HepG2 (cell line): ENCODE data around the gene KLHL36. TPM values are rescaled to one million over a fixed set of nuclear protein-coding genes. Genes with fewer than 3 reads are reported as not detected.

Experiments used
- ATAC-seq: fragments of 200-7000 bp; cut with Tn5 transposase; 3 replicates; pipeline ENCODE4 v1.9.1; 2020; ENCODE audit warnings: mild to moderate bottlenecking, moderate library complexity
- BruUV-seq: library from RNA; stranded (reverse); fragments of 400-500 nt; replicated peaks from 2 replicates; lab custom pipeline; 2021; lab: Mats Ljungman, UMichigan
- CTCF ChIA-PET: fragments of 300-600 bp; formaldehyde crosslinking; extraction: SDS; loops from one replicate; lab custom pipeline; 2021; ENCODE audit warnings: low total read pairs, inconsistent platforms, low intra/inter-chr PET ratio; lab: Yijun Ruan, JAX
- POLR2A ChIA-PET: fragments of 350-600 bp; sonication (Branson Sonifier 250); formaldehyde crosslinking; loops from one replicate; lab custom pipeline; 2020; ENCODE audit warnings: antibody characterized with exemption, inconsistent platforms; lab: Yijun Ruan, JAX
- DNase-seq: peaks from one replicate; pipeline ENCODE4 v3.0.0-alpha.2; 2015; ENCODE audit warnings: low spot score
- FAIRE-seq: peaks from 3 replicates; lab custom pipeline; 2011; peaks lifted over from hg19 to GRCh38; lab: Jason Lieb, UNC
- H2AFZ ChIP-seq: one replicate; pipeline ENCODE4 v1.6.1; 2011; ENCODE audit warnings: low read length, inconsistent platforms
- H3K27ac ChIP-seq: fragments of 300-600 bp; 3 replicates; pipeline ENCODE4 v1.8.0; 2011; ENCODE audit warnings: mixed run types, mild to moderate bottlenecking, mixed read lengths, low read length, inconsistent platforms; ENCODE audit not compliant: insufficient read depth; ENCODE audit errors: extremely low read length
- H3K27me3 ChIP-seq, 2 experiments: fragments of 200-600 bp in 1 of 2; 2 replicates in 1 of 2; 3 replicates in 1 of 2; pipeline versions ENCODE4 v1.6.0 to v1.8.0; 2011; ENCODE audit warnings: low read length in 2 of 2, mild to moderate bottlenecking in 2 of 2, moderate library complexity in 2 of 2, inconsistent platforms in 1 of 2; ENCODE audit not compliant: insufficient read depth in 2 of 2, control insufficient read depth in 1 of 2
- H3K36me3 ChIP-seq, 2 experiments: fragments of 200-600 bp in 1 of 2; replicated peaks in 1 of 2; 2 replicates in 1 of 2; 3 replicates in 1 of 2; pipeline versions ENCODE4 v1.5.1 to v1.8.0; 2011; ENCODE audit warnings: low read length in 2 of 2, inconsistent platforms in 1 of 2; ENCODE audit not compliant: insufficient read depth in 2 of 2, control insufficient read depth in 1 of 2
- H3K4me1 ChIP-seq: 2 replicates; pipeline ENCODE4 v1.5.1; 2012; ENCODE audit warnings: low read length, inconsistent platforms; ENCODE audit not compliant: insufficient read depth
- H3K4me2 ChIP-seq: 2 replicates; pipeline ENCODE4 v1.6.0; 2011; ENCODE audit warnings: low read depth, low read length, inconsistent platforms
- H3K4me3 ChIP-seq, 3 experiments: fragments of 200-600 bp in 1 of 3; sonication (generic), shearing (Covaris generic) in 1 of 3; replicated peaks in 1 of 3; 2 replicates each; pipeline ENCODE4 v1.5.1; 2011 to 2016; ENCODE audit warnings: low read length in 3 of 3, inconsistent platforms in 2 of 3, low read depth in 2 of 3, mild to moderate bottlenecking in 2 of 3, control low read depth in 1 of 3, mixed read lengths in 1 of 3; ENCODE audit not compliant: insufficient read depth in 1 of 3
- H3K79me2 ChIP-seq: one replicate; pipeline ENCODE4 v1.6.1; 2011; ENCODE audit warnings: low read length, inconsistent platforms; ENCODE audit not compliant: insufficient read depth
- H3K9ac ChIP-seq: 2 replicates; pipeline ENCODE4 v1.6.0; 2011; ENCODE audit warnings: mild to moderate bottlenecking, low read depth, low read length, inconsistent platforms; ENCODE audit not compliant: insufficient read depth
- H3K9me3 ChIP-seq: 2 replicates; pipeline ENCODE4 v1.5.1; 2012; ENCODE audit warnings: mild to moderate bottlenecking, low read length
- H4K20me1 ChIP-seq: 2 replicates; pipeline ENCODE4 v1.6.0; 2011; ENCODE audit warnings: inconsistent platforms, mild to moderate bottlenecking, low read length, moderate library complexity; ENCODE audit not compliant: insufficient read depth
- ELF4 ChIP-seq: sonication (generic); formaldehyde crosslinking; IDR thresholded peaks from 2 replicates; pipeline ENCODE4 v1.5.0; 2020; ENCODE audit warnings: missing genetic modification reagents, mild to moderate bottlenecking, moderate library complexity, borderline replicate concordance
- HDAC2 ChIP-seq: sonication (generic); formaldehyde crosslinking; IDR thresholded peaks from 2 replicates; pipeline ENCODE4 v1.4.0; 2020; ENCODE audit warnings: missing genetic modification reagents
- IRF2 ChIP-seq: IDR thresholded peaks from 2 replicates; pipeline ENCODE4 v1.6.1; 2018; ENCODE audit warnings: missing genetic modification reagents, missing compliant biosample characterization
- KAT2B ChIP-seq: fragments of 150-350 bp; IDR thresholded peaks from 2 replicates; pipeline ENCODE4 v1.6.1; 2014; ENCODE audit warnings: low read depth, low read length, borderline replicate concordance
- NFE2 ChIP-seq: sonication (generic); formaldehyde crosslinking; IDR thresholded peaks from 2 replicates; pipeline ENCODE4 v1.4.0; 2020; ENCODE audit warnings: missing genetic modification reagents
- NFYB ChIP-seq: sonication (generic); formaldehyde crosslinking; IDR thresholded peaks from 2 replicates; pipeline ENCODE4 v1.4.0; 2020; ENCODE audit warnings: missing genetic modification reagents
- PAWR ChIP-seq: sonication (generic); formaldehyde crosslinking; IDR thresholded peaks from 2 replicates; pipeline ENCODE4 v1.4.0; 2020; ENCODE audit warnings: missing genetic modification reagents, mild to moderate bottlenecking, borderline replicate concordance
- RARA ChIP-seq: IDR thresholded peaks from 2 replicates; pipeline ENCODE4 v1.6.1; 2016; ENCODE audit warnings: missing genetic modification reagents, missing compliant biosample characterization
- RARG ChIP-seq: sonication (generic); formaldehyde crosslinking; IDR thresholded peaks from 2 replicates; pipeline ENCODE4 v1.4.0; 2020; ENCODE audit warnings: low read depth, mild to moderate bottlenecking, missing genetic modification reagents
- SMC3 ChIP-seq: IDR thresholded peaks from 2 replicates; pipeline ENCODE4 v1.6.1; 2011; ENCODE audit warnings: low read length, improper control_type of control experiment
- ZKSCAN5 ChIP-seq: sonication (generic); formaldehyde crosslinking; IDR thresholded peaks from 2 replicates; pipeline ENCODE4 v1.5.1; 2020; ENCODE audit warnings: mild to moderate bottlenecking, missing genetic modification reagents
- ZNF17 ChIP-seq: sonication (generic); formaldehyde crosslinking; IDR thresholded peaks from 2 replicates; pipeline ENCODE4 v1.5.0; 2020; ENCODE audit warnings: mild to moderate bottlenecking, missing genetic modification reagents
- ZNF232 ChIP-seq: sonication (generic); formaldehyde crosslinking; IDR thresholded peaks from 2 replicates; pipeline ENCODE4 v1.4.0; 2020; ENCODE audit warnings: missing genetic modification reagents, borderline replicate concordance
- ZNF274 ChIP-seq: sonication (generic); formaldehyde crosslinking; IDR thresholded peaks from 2 replicates; pipeline ENCODE4 v1.5.1; 2020; ENCODE audit warnings: mild to moderate bottlenecking, missing genetic modification reagents
- ZNF296 ChIP-seq: sonication (generic); formaldehyde crosslinking; conservative IDR thresholded peaks from 2 replicates; pipeline ENCODE4 v1.5.0; 2020; ENCODE audit warnings: mild to moderate bottlenecking, missing genetic modification reagents
- ZNF556 ChIP-seq: sonication (generic); formaldehyde crosslinking; IDR thresholded peaks from 2 replicates; pipeline ENCODE4 v1.4.0; 2020; ENCODE audit warnings: mild to moderate bottlenecking, missing genetic modification reagents, borderline replicate concordance
- ZNF572 ChIP-seq: sonication (generic); formaldehyde crosslinking; IDR thresholded peaks from 2 replicates; pipeline ENCODE4 v1.5.1; 2020; ENCODE audit warnings: mild to moderate bottlenecking, missing genetic modification reagents
- WGBS: methylation state at CpG from one replicate; pipeline ENCODE4 v1.1.6; 2017; ENCODE audit warnings: low lambda C conversion rate; 5-methylcytosine and 5-hydroxymethylcytosine counted together
- in situ Hi-C: cut with HindIII; loops from 2 replicates; pipeline ENCODE4 v1.10.0; 2017; ENCODE audit warnings: low pct_unique_long_range_greater_than_20kb; ENCODE audit not compliant: extremely low pct_ligation_motif_present
- intact Hi-C: fragments of 100-400 bp; cut with micrococcal nuclease; formaldehyde crosslinking; loops from one replicate; pipeline ENCODE4 v1.10.0; 2022; ENCODE audit not compliant: unreplicated experiment
- polyA plus RNA-seq, 8 experiments: library from polyadenylated mRNA; depleted of rRNA in 3 of 8; stranded (reverse) in 7 of 8; unstranded in 1 of 8; fragments of >200 nt; fragmentation: Illumina TruSeq in 4 of 8; extraction: Trizol in 4 of 8; gene quantifications; 2 replicates each; pipeline versions ENCODE4 v1.2.1 to v1.2.3, GENCODE V29; 2011 to 2016; ENCODE audit warnings: low read depth in 4 of 8, missing spikeins in 1 of 8, mixed read lengths in 1 of 8; ENCODE audit not compliant: insufficient read depth in 1 of 8
- total RNA-seq, 5 experiments: library from RNA; depleted of rRNA; stranded (reverse); fragments of >200 nt; fragmentation: Illumina TruSeq; extraction: Trizol; gene quantifications; 2 replicates each; pipeline ENCODE4 v1.2.3, GENCODE V29; 2016; ENCODE audit warnings: low read depth in 1 of 5
- TF ChIP-seq, protein P1 (sequence below), 2 experiments: sonication (generic) in 1 of 2; formaldehyde crosslinking in 1 of 2; IDR thresholded peaks; 2 replicates each; pipeline versions ENCODE4 v1.5.1 to v1.6.1; 2011 to 2020; ENCODE audit warnings: borderline replicate concordance in 1 of 2, low read depth in 1 of 2, low read length in 1 of 2, mild to moderate bottlenecking in 1 of 2, missing genetic modification reagents in 1 of 2, moderate library complexity in 1 of 2
- TF ChIP-seq, protein P2 (sequence below): sonication (generic); formaldehyde crosslinking; IDR thresholded peaks from 2 replicates; pipeline ENCODE4 v1.8.1; 2023; ENCODE audit warnings: mild to moderate bottlenecking, missing genetic modification reagents
- TF ChIP-seq, protein P3 (sequence below): IDR thresholded peaks from 2 replicates; pipeline ENCODE4 v1.6.1; 2012; ENCODE audit warnings: inconsistent platforms

The KLHL36 gene
- total and polyA plus RNA-seq, 2 of the 13 experiments (the other 11 are each of a cell fraction or from before 2014, with no cell fraction given), result 24.3 to 26.0 TPM

DNA sequence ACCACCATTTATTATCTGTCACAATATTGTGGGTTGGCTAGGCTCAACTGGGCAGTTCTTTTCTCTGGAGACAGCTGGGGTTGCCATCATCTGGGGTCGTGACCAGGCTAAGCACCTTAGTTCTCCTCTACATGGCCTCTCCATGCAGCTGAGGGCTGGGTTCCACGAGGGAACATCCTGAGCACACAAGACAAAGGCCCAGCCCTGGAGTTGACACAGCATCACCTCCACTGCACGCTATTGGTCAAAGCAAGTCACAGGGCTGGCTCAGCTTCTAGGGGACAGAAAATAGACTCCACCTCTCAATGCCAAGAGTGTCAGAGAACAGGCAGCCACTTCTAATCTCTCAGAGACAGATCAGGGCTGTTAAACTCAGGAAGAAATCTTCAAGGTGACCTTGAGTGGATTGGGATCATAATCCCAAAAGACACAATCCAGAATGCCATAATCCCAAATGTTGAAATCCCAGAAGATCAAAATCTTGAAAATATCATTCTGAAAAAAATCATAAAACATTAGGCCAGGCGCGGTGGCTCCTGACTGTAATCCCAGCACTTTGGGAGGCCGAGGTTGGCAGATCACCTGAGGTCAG is 38.5 kb downstream of the KLHL36 start:
- BruUV-seq, result no TSS peak
- ChIA-PET CTCF (no interaction called here), POLR2A (no interaction called here)
- Histone ChIP-seq H3K9me3 (no peaks in the 10 kb centered on the region), H3K79me2 (no peaks in the 10 kb centered on the region), H3K4me3 (no peak overlapping the region), H2AFZ (no peak overlapping the region), H4K20me1 (no peaks in the 10 kb centered on the region), H3K27me3 (peaks cover 0 to 9% of the 10 kb centered on the region in 2 experiments; a peak in 2 of 5 replicates), H3K4me1 (peaks cover 31% of the 10 kb centered on the region), H3K36me3 (no peaks in the 10 kb centered on the region), H3K27ac (no peak overlapping the region), H3K9ac (no peak overlapping the region), H3K4me2 (no peak overlapping the region)
- 64% methylated on average over 5 of the region's 6 CpGs for WGBS
- ATAC-seq (peak; percentile 39), DNase-seq (no peak), FAIRE-seq (no peak)
- in situ Hi-C loops, result no loop called here
- intact Hi-C loops, result no loop called here
- TF ChIP-seq PAWR (CRISPR knock-in tag) (no peak), SMC3 (no peak), RARA (CRISPR knock-in tag) (0 out of 2 replicates have a peak, but pooled peaks have one; percentile 14), ZKSCAN5 (CRISPR knock-in tag) (peak; percentile 96), ZNF556 (CRISPR knock-in tag) (no peak), NFYB (CRISPR knock-in tag) (peak; percentile 59; the same call in 1 of the 2 replicates), HDAC2 (CRISPR knock-in tag) (no peak), ZNF296 (CRISPR knock-in tag) (no peak), ZNF232 (no peak), IRF2 (no peak), NFE2 (no peak), KAT2B (no peak), ZNF572 (CRISPR knock-in tag) (no peak), ZNF274 (0 out of 2 replicates have a peak, but pooled peaks have one; percentile 47), ZNF17 (no peak), ELF4 (CRISPR knock-in tag) (no peak), RARG (CRISPR knock-in tag) (no peak)
- TF ChIP-seq, protein P1, sequence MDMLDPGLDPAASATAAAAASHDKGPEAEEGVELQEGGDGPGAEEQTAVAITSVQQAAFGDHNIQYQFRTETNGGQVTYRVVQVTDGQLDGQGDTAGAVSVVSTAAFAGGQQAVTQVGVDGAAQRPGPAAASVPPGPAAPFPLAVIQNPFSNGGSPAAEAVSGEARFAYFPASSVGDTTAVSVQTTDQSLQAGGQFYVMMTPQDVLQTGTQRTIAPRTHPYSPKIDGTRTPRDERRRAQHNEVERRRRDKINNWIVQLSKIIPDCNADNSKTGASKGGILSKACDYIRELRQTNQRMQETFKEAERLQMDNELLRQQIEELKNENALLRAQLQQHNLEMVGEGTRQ (IDR thresholded peaks at IDR 0.05; ENCODE audit: low read depth, low read length), result peak; percentile 35; the same call in 1 of the 2 replicates
- TF ChIP-seq, protein P1 (CRISPR knock-in tag; IDR thresholded peaks at IDR 0.05; ENCODE audit: borderline replicate concordance), result no peak; the same call in 1 of the 2 replicates
- TF ChIP-seq, protein P2, sequence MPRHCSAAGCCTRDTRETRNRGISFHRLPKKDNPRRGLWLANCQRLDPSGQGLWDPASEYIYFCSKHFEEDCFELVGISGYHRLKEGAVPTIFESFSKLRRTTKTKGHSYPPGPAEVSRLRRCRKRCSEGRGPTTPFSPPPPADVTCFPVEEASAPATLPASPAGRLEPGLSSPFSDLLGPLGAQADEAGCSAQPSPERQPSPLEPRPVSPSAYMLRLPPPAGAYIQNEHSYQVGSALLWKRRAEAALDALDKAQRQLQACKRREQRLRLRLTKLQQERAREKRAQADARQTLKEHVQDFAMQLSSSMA (CRISPR knock-in tag), result 0 out of 2 replicates have a peak, but pooled peaks have one; percentile 24
- TF ChIP-seq, protein P3, sequence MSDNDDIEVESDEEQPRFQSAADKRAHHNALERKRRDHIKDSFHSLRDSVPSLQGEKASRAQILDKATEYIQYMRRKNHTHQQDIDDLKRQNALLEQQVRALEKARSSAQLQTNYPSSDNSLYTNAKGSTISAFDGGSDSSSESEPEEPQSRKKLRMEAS, result peak; percentile 39; the same call in 1 of the 2 replicates
